Activated T-cell treated with anti-CD3 and anti-CD28 coated beads, Interleukin-2, amount 50 U/mL, for 4 hours (primary cell): ENCODE measurements around the gene SPI1. TPM values are rescaled to one million over a fixed set of nuclear protein-coding genes. Genes with fewer than 3 reads are reported as not detected.

Experiments used
- ATAC-seq, 2 donors: fragments of 200-7000 bp; cut with Tn5 transposase; one replicate each; pipeline ENCODE4 v1.10.0; 2021
- DNase-seq: peaks from one replicate; pipeline ENCODE4 v3.0.0-alpha.2; 2020
- H3K27me3 Mint-ChIP-seq: one replicate; pipeline ENCODE4 v1.8.0; 2021; ENCODE audit warnings: low read depth, mixed read lengths
- H3K36me3 Mint-ChIP-seq: one replicate; pipeline ENCODE4 v1.8.0; 2022; ENCODE audit warnings: mixed read lengths; ENCODE audit not compliant: insufficient read depth
- H3K4me1 Mint-ChIP-seq: one replicate; pipeline ENCODE4 v1.8.0; 2021; ENCODE audit warnings: low read depth, mixed read lengths
- H3K4me3 Mint-ChIP-seq: one replicate; pipeline ENCODE4 v1.8.0; 2021; ENCODE audit warnings: mild to moderate bottlenecking, moderate library complexity, mixed read lengths
- H3K9me3 Mint-ChIP-seq: one replicate; pipeline ENCODE4 v1.8.0; 2021; ENCODE audit warnings: mixed read lengths
- total RNA-seq, 3 donors: library from RNA; stranded (reverse); gene quantifications; one replicate each; pipeline ENCODE4 v1.2.1, GENCODE V29; 2021

Gene SPI1
- total RNA-seq, 3 donors from 2014 or later: 0.74 to 2.3 (median 1.1) TPM

DNA sequence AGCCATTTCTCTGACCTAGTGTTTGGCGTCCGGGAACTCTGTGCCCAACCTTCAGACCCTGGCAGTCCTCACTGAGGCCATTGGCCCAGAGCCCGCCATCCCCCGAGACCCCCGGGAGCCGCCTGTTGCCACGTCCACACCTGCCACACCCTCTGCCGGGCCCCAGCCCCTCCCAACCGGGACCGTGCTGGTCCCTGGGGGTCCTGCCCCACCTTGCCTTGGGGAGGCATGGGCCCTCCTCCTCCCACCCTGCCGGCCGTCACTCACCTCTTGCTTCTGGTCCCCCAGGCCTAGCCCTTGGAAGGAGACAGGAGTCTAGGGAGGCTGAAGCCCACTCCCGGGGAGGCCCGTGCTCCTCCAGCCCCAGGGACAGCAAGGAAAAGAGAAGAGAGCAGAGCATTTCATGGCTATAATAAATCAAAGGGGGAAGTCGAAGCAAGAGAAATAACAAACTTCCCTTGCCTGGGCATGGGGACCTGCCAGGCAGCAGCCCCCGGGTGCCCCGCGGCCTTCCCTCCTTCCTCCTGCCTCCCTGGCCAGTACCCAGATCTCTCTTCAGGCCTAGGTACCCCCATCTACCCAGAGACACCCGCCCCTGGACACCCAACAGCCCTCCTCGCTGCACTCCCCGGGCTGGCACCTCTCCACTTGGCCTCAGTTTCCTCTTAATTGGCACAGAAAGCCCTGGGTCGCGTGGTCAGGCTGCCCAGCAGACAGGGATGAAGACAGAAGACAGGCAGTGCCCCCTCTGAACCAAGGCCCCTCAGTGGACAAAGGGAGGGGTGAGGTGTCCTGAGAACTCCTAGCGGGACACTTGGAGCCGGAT lies 17.1 kb upstream of the SPI1 start:
- H3K4me1 Mint-ChIP-seq: peaks cover 46% of the 10 kb centered on the region
- no peaks in the 10 kb centered on the region for H3K9me3 Mint-ChIP-seq
- no peak for ATAC-seq
- DNase-seq: no peak
- H3K27me3 Mint-ChIP-seq: no peaks in the 10 kb centered on the region
- H3K4me3 Mint-ChIP-seq: peak overlapping the region; percentile 59
- H3K36me3 Mint-ChIP-seq: no peaks in the 10 kb centered on the region

DNA sequence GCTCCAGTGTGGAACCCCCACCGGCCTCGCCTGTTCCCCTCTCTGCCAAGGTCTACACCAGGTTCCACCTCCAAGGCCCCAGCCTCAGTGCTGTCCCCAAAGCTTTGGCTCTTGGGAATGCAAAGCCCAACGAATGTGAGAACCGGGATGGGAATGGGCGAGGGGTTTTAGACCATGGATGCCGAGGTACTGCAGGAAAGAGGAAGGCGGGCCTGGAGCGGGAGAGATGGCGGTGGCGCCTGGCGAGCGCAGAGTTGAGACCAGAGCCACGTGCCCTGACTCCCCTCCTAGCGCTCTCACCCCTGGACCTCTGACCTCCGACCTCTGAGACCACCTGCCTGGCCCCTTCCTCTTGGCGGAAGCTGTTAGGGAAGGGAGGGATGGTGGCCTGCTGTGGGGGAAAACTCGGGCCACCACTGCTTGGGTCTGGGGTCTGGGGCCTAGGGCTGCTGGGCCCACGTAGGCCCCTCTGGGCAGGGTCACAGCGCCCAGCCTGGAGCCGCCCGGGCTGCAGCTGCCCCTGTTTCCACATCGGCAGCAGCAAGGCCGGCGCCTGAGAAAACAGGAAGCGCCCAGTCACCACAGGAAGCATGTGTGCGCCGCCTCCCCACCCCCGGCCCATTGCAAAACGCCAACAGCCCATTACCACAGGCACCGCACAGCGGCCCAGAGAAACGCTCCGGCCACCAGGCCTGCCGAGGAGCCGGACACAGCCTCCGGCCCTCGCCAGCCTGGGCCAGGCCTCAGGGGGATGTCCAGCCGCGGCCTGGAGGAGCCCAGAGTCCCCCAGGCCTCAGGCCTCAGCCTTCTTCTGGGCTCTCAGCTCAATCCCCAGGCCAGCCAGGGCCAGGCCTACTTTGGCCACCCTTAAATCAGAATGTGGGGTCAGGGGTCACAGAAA lies 16.2 kb upstream of the SPI1 start:
- Mint-ChIP-seq H3K4me3 (peak overlapping the region; percentile 59), H3K36me3 (no peaks in the 10 kb centered on the region), H3K4me1 (peaks cover 49% of the 10 kb centered on the region)

GRCh38 chr11:47394050-47394321 lies 15.6 kb upstream of the SPI1 start:
- Mint-ChIP-seq H3K4me3 (peak overlapping the region; percentile 35), H3K4me1 (peaks cover 51% of the 10 kb centered on the region), H3K27me3 (no peaks in the 10 kb centered on the region), H3K36me3 (no peaks in the 10 kb centered on the region), H3K9me3 (no peaks in the 10 kb centered on the region)
- no peak for DNase-seq
- ATAC-seq: no peak

More for the DNA sequence above, 16.2 kb upstream of the SPI1 start:
- ATAC-seq (peak; percentile 83 to 89), DNase-seq (peak; percentile 50)
- H3K9me3 Mint-ChIP-seq: no peaks in the 10 kb centered on the region
- no peaks in the 10 kb centered on the region for H3K27me3 Mint-ChIP-seq

GRCh38 chr11:47393163-47394049 lies 15.1 kb upstream of the SPI1 start:
- DNase-seq: no peak
- Mint-ChIP-seq H3K9me3 (no peaks in the 10 kb centered on the region), H3K27me3 (no peaks in the 10 kb centered on the region), H3K4me3 (peak overlapping the region; percentile 35), H3K36me3 (no peaks in the 10 kb centered on the region), H3K4me1 (peaks cover 50% of the 10 kb centered on the region)
- ATAC-seq: no peak

GRCh38 chr11:47392546-47393162 lies 14.3 kb upstream of the SPI1 start:
- no peaks in the 10 kb centered on the region for H3K27me3 Mint-ChIP-seq
- no peaks in the 10 kb centered on the region for H3K9me3 Mint-ChIP-seq
- peaks cover 47% of the 10 kb centered on the region for H3K4me1 Mint-ChIP-seq
- H3K36me3 Mint-ChIP-seq: no peaks in the 10 kb centered on the region
- DNase-seq (no peak), ATAC-seq (no peak)
- H3K4me3 Mint-ChIP-seq: no peak overlapping the region

DNA sequence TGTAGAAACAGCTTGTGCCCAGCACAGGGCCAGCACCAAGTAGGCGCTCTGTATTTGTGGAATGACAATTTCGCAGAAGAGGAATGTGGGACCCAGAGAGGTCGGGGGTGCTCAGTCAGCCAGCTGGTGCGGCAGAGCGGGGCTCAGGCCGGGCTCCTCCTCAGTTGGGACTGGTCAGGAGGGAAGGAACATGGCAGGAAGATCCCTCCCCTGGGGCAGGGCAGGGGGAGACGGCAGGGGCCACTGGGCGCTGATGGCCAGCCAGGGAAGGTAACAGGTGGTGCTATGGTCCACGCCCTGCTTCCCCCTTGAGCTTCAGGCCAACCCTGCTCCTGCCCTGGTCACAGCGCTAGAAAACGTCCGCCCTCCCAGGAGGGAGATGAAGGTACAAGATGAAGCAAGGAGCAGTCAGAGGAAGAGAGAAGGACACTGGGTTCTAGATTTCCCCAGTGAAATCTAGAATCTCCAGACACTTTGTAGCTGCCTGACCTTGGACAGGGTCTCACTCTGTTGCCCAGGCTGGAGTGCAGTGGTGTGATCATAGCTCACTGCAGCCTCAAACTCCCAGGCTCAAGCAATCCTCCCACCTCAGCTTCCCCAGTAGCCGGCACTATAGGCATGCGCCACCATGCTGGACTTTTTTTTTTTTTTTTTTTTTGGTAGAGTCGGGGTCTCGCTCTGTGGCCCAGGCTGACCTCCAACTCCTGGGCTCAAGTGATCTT lies 13.5 kb upstream of the SPI1 start:
- Mint-ChIP-seq H3K9me3 (no peaks in the 10 kb centered on the region), H3K4me1 (peaks cover 45% of the 10 kb centered on the region), H3K27me3 (no peaks in the 10 kb centered on the region), H3K36me3 (no peaks in the 10 kb centered on the region), H3K4me3 (no peak overlapping the region)
- DNase-seq (no peak), ATAC-seq (no peak)

DNA sequence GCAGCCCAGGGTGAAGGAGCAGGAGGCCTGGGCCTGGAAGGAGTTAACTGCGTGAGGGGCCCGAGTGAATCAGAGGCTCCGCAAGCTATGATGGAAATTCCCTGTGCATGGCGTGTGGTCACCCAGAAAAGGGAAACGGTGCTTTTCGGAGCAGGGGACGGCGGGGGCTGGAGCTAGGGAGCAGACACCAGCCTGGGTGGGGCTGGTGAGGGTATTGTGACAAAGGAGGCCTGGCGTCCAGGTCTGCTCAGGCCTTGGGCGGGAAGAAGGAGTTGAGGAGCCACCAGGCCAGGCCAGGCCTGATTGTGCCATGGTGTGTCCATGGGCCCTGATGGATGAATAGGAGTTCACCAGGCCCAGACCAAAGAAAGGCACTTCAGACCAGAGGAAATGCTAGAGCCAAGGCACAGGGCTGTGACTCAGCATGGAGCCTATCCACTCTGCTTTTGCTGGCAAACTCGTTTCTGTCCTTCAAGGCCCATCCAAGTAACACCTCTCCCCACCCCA lies 12.8 kb upstream of the SPI1 start:
- DNase-seq: no peak
- Mint-ChIP-seq H3K4me3 (no peak overlapping the region), H3K4me1 (peaks cover 45% of the 10 kb centered on the region), H3K27me3 (no peaks in the 10 kb centered on the region), H3K9me3 (no peaks in the 10 kb centered on the region), H3K36me3 (no peaks in the 10 kb centered on the region)
- no peak for ATAC-seq

DNA sequence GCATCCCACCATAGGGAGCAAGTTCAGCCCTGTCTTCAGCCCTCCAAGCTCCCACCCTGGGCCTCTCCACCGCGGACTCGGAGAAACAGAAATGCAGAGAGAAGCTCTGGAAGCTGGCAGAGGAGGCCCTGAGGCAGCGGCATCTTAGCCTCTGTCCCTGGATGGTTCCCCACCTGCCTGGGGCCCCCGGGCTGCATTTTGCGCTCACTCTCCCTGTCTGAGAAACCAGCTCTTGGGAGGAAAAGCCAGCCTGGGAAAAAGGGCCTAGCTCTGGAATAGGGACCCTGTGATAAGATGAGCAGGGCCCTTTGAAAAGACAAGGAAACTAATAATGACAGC lies 12.0 kb upstream of the SPI1 start:
- H3K9me3 Mint-ChIP-seq: no peaks in the 10 kb centered on the region
- no peak for ATAC-seq

GRCh38 chr11:47389577-47390421 lies 11.5 kb upstream of the SPI1 start:
- ATAC-seq: no peak
- Mint-ChIP-seq H3K4me1 (peaks cover 33% of the 10 kb centered on the region), H3K36me3 (no peaks in the 10 kb centered on the region)

More for the DNA sequence above, 12.0 kb upstream of the SPI1 start:
- no peak for DNase-seq
- Mint-ChIP-seq H3K4me1 (peaks cover 37% of the 10 kb centered on the region), H3K36me3 (no peaks in the 10 kb centered on the region), H3K27me3 (no peaks in the 10 kb centered on the region), H3K4me3 (no peak overlapping the region)

DNA sequence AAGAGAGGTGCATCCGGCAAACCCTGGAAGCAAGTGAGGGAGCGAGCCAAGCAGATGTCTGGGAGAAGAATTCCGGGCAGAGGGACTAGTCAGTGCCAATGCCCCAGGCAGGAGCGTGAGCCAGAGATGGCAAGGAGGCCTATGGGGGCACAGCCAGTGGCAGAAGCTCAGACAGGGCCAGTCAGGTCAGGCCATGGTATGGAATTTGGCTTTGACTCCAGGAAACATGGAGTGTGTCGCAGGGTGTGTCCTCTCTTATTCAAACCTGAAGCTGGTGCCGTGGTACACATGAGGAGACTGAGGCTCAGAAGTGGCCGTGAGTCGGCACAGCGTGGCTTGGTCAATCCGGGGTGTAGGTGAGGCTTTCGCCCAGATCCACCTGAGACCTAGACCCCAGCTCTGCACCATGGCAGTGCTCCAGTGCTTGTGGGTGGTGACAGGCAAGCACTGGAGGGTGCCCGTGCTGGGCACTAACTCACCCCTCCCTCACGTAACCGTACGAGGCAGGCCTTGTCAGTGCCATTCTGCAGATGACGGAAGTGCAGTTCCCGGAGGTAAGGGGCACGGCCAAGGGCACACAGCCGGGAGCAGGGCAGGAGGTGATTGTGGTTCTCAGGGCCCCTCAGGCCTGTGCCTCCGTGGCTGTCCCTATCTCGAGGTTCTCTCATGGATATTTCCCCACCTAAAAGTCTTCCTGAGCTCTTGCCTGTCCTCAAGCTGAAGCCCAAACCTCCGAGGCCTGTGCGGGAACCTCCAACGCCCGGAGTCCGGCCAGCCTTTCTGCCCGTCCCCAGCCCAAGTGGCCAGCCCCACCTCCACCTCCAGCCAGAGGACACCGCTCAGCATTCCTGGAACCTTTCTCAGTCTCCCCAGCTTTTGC lies 10.6 kb upstream of the SPI1 start:
- DNase-seq (no peak), ATAC-seq (no peak)
- Mint-ChIP-seq H3K9me3 (no peaks in the 10 kb centered on the region), H3K4me3 (no peak overlapping the region), H3K36me3 (no peaks in the 10 kb centered on the region), H3K27me3 (no peaks in the 10 kb centered on the region), H3K4me1 (peaks cover 25% of the 10 kb centered on the region)

More at GRCh38 chr11:47389577-47390421, 11.5 kb upstream of the SPI1 start:
- DNase-seq: no peak
- no peak overlapping the region for H3K4me3 Mint-ChIP-seq
- no peaks in the 10 kb centered on the region for H3K9me3 Mint-ChIP-seq
- H3K27me3 Mint-ChIP-seq: no peaks in the 10 kb centered on the region

DNA sequence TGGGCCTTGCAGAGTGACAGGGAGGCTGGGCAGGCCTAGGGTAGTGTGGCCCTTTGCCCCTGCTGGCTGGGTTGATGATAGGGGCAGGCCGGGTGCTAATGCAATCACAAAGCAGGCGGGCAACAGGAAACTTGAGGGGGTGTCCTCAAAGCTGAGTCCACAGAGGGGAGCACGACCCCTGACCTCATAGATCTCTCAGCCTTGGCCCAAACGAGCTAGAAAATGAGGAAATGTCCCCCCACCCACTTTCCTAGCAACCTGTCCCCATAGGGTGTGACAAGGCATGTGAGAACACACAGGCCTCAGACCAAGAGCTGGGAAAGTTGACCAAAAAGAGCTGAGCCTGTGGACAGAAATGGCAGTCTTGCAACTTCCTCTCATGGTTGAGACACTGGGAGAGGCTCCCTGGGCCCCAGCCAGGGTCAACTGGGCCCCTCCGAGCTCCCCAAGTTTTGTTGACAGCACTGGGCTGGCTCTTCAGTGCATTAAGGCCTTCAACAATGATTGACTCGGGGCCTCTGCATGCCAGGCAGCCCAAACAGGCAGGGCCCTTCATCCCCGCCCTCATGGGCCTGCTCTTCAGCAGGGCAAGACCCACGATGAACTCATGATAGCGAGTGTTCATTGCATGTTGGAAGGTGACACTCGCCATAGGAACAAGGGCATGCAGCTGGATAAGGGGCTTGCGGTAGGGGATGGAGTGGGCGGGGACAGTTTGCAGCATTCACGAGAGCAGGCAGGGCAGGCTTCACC lies 9.8 kb upstream of the SPI1 start:
- ATAC-seq (no peak), DNase-seq (no peak)
- peaks cover 18% of the 10 kb centered on the region for H3K4me1 Mint-ChIP-seq
- no peaks in the 10 kb centered on the region for H3K9me3 Mint-ChIP-seq
- no peak overlapping the region for H3K4me3 Mint-ChIP-seq
- H3K27me3 Mint-ChIP-seq: no peaks in the 10 kb centered on the region
- H3K36me3 Mint-ChIP-seq: no peaks in the 10 kb centered on the region
